ENCODE results near the gene KCNE3.

The KCNE3 gene

GRCh38 chr11:74466916-74467885 lies at the start of gene KCNE3:
Gene KCNE3, minus strand, starts transcription at chr11:74467549. Its CDS starts 9,986 bp downstream, at chr11:74457563.
- peak; percentile 17 for DNase-seq
- in situ Hi-C loops (cut with HindIII; ENCODE audit: low pct_ligation_motif_present, low pct_unique_long_range_greater_than_20kb, low sequenced_read_pairs), result no loop called here

GRCh38 chr11:74507582-74507981 lies 40.2 kb upstream of the KCNE3 start:
- no peak for DNase-seq
- in situ Hi-C loops (cut with HindIII; ENCODE audit: low pct_ligation_motif_present, low pct_unique_long_range_greater_than_20kb, low sequenced_read_pairs), result no loop called here

GRCh38 chr11:74506823-74507222 lies 39.5 kb upstream of the KCNE3 start:
- no peak for DNase-seq

GRCh38 chr11:74505911-74506310 lies 38.6 kb upstream of the KCNE3 start:
- in situ Hi-C loops (cut with HindIII; ENCODE audit: low pct_ligation_motif_present, low pct_unique_long_range_greater_than_20kb, low sequenced_read_pairs), result no loop called here
- DNase-seq, result no peak

More at GRCh38 chr11:74506823-74507222, 39.5 kb upstream of the KCNE3 start:
- in situ Hi-C loops (cut with HindIII; ENCODE audit: low pct_ligation_motif_present, low pct_unique_long_range_greater_than_20kb, low sequenced_read_pairs), result no loop called here

- no peak for DNase-seq
- in situ Hi-C loops (cut with HindIII; ENCODE audit: low pct_ligation_motif_present, low pct_unique_long_range_greater_than_20kb, low sequenced_read_pairs), result no loop called here
Measured at GRCh38 chr11:74504100-74504691, 36.8 kb upstream of the KCNE3 start.

- DNase-seq, result no peak
- in situ Hi-C loops (cut with HindIII; ENCODE audit: low pct_ligation_motif_present, low pct_unique_long_range_greater_than_20kb, low sequenced_read_pairs), result no loop called here
Measured at GRCh38 chr11:74494916-74495315, 27.6 kb upstream of the KCNE3 start.

- in situ Hi-C loops (cut with HindIII; ENCODE audit: low pct_ligation_motif_present, low pct_unique_long_range_greater_than_20kb, low sequenced_read_pairs), result no loop called here
- peak; percentile 7 for DNase-seq
Measured at GRCh38 chr11:74493791-74494630, 26.7 kb upstream of the KCNE3 start.

- DNase-seq, result peak; percentile 96
- in situ Hi-C loops (cut with HindIII; ENCODE audit: low pct_ligation_motif_present, low pct_unique_long_range_greater_than_20kb, low sequenced_read_pairs), result no loop called here
Measured at GRCh38 chr11:74492974-74493790, 25.8 kb upstream of the KCNE3 start, which contains the start of gene LIPT2. Gene LIPT2, minus strand, starts transcription at chr11:74493724. Its CDS starts 21 bp downstream, at chr11:74493703.

GRCh38 chr11:74492084-74492483 lies 24.7 kb upstream of the KCNE3 start:
- in situ Hi-C loops (cut with HindIII; ENCODE audit: low pct_ligation_motif_present, low pct_unique_long_range_greater_than_20kb, low sequenced_read_pairs), result no loop called here
- no peak for DNase-seq

GRCh38 chr11:74490941-74491340 lies 23.6 kb upstream of the KCNE3 start:
- no peak for DNase-seq
- in situ Hi-C loops (cut with HindIII; ENCODE audit: low pct_ligation_motif_present, low pct_unique_long_range_greater_than_20kb, low sequenced_read_pairs), result no loop called here

- in situ Hi-C loops (cut with HindIII; ENCODE audit: low pct_ligation_motif_present, low pct_unique_long_range_greater_than_20kb, low sequenced_read_pairs), result no loop called here
- peak; percentile 15 for DNase-seq
Measured at GRCh38 chr11:74487875-74488274, 20.5 kb upstream of the KCNE3 start.

GRCh38 chr11:74485868-74486267 lies 18.5 kb upstream of the KCNE3 start:
- in situ Hi-C loops (cut with HindIII; ENCODE audit: low pct_ligation_motif_present, low pct_unique_long_range_greater_than_20kb, low sequenced_read_pairs), result no loop called here
- DNase-seq, result no peak

- in situ Hi-C loops (cut with HindIII; ENCODE audit: low pct_ligation_motif_present, low pct_unique_long_range_greater_than_20kb, low sequenced_read_pairs), result no loop called here
- no peak for DNase-seq
Measured at GRCh38 chr11:74480688-74481417, 13.5 kb upstream of the KCNE3 start.

- no peak for DNase-seq
- in situ Hi-C loops (cut with HindIII; ENCODE audit: low pct_ligation_motif_present, low pct_unique_long_range_greater_than_20kb, low sequenced_read_pairs), result no loop called here
Measured at GRCh38 chr11:74479732-74480123, 12.4 kb upstream of the KCNE3 start.

- in situ Hi-C loops (cut with HindIII; ENCODE audit: low pct_ligation_motif_present, low pct_unique_long_range_greater_than_20kb, low sequenced_read_pairs), result no loop called here
- no peak for DNase-seq
Measured at GRCh38 chr11:74478877-74479731, 11.8 kb upstream of the KCNE3 start.

- no peak for DNase-seq
- in situ Hi-C loops (cut with HindIII; ENCODE audit: low pct_ligation_motif_present, low pct_unique_long_range_greater_than_20kb, low sequenced_read_pairs), result no loop called here
Measured at GRCh38 chr11:74476536-74476935, 9.2 kb upstream of the KCNE3 start.

- in situ Hi-C loops (cut with HindIII; ENCODE audit: low pct_ligation_motif_present, low pct_unique_long_range_greater_than_20kb, low sequenced_read_pairs), result no loop called here
- DNase-seq, result no peak
Measured at GRCh38 chr11:74474316-74474715, 7.0 kb upstream of the KCNE3 start.
